H9 (cell line): ENCODE measurements around the gene LPAR1. TPM values are rescaled to one million over a fixed set of nuclear protein-coding genes. Genes with fewer than 3 reads are reported as not detected.

Experiments used
- DNase-seq: peaks from one replicate; pipeline ENCODE4 v3.0.0-alpha.2; 2017
- H2AFZ ChIP-seq: one replicate; pipeline ENCODE4 v1.6.1; 2013; ENCODE audit warnings: mild to moderate bottlenecking, low read length, control low read depth, moderate library complexity
- H2AK5ac ChIP-seq: 2 replicates; pipeline ENCODE4 v1.6.1; 2013; ENCODE audit warnings: low read length, control low read depth, mixed read lengths; ENCODE audit not compliant: insufficient read length
- H2BK120ac ChIP-seq: one replicate; pipeline ENCODE4 v1.6.1; 2013; ENCODE audit warnings: low read depth, mild to moderate bottlenecking, low read length, control low read depth, inconsistent platforms; ENCODE audit not compliant: poor library complexity, severe bottlenecking
- H2BK12ac ChIP-seq: 2 replicates; pipeline ENCODE4 v1.6.1; 2013; ENCODE audit warnings: low read length, control low read depth, mixed read lengths, low read depth; ENCODE audit not compliant: insufficient read length
- H2BK15ac ChIP-seq: 2 replicates; pipeline ENCODE4 v1.6.1; 2013; ENCODE audit warnings: low read depth, low read length, control low read depth
- H2BK20ac ChIP-seq: one replicate; pipeline ENCODE4 v1.6.1; 2013; ENCODE audit warnings: low read depth, mild to moderate bottlenecking, low read length, control low read depth, inconsistent platforms; ENCODE audit not compliant: poor library complexity, severe bottlenecking
- H2BK5ac ChIP-seq: 2 replicates; pipeline ENCODE4 v1.6.1; 2013; ENCODE audit warnings: low read length, control low read depth, mixed read lengths; ENCODE audit not compliant: insufficient read length
- H3K14ac ChIP-seq: 2 replicates; pipeline ENCODE4 v1.6.1; 2013; ENCODE audit warnings: low read length, control low read depth; ENCODE audit not compliant: insufficient read depth
- H3K18ac ChIP-seq: 2 replicates; pipeline ENCODE4 v1.6.1; 2013; ENCODE audit warnings: low read depth, mild to moderate bottlenecking, mixed read lengths, low read length, control low read depth; ENCODE audit not compliant: insufficient read length
- H3K23ac ChIP-seq: 2 replicates; pipeline ENCODE4 v1.6.1; 2013; ENCODE audit warnings: low read length, control low read depth, mixed read lengths, low read depth; ENCODE audit not compliant: insufficient read length
- H3K23me2 ChIP-seq: 2 replicates; pipeline ENCODE4 v1.6.1; 2013; ENCODE audit warnings: low read depth, mild to moderate bottlenecking, mixed read lengths, low read length, control low read depth; ENCODE audit not compliant: insufficient read length, poor library complexity, severe bottlenecking
- H3K27ac ChIP-seq: 2 replicates; pipeline ENCODE4 v1.5.1; 2013; ENCODE audit warnings: low read length, control low read depth, mixed read lengths, low read depth; ENCODE audit not compliant: insufficient read length
- H3K27me3 ChIP-seq: 2 replicates; pipeline ENCODE4 v1.6.1; 2013; ENCODE audit warnings: low read length, control low read depth, inconsistent platforms; ENCODE audit not compliant: insufficient read depth
- H3K4ac ChIP-seq: 2 replicates; pipeline ENCODE4 v1.6.1; 2013; ENCODE audit warnings: low read depth, mild to moderate bottlenecking, control low read depth, inconsistent platforms, low read length, moderate library complexity
- H3K4me1 ChIP-seq: 2 replicates; pipeline ENCODE4 v1.6.1; 2013; ENCODE audit warnings: low read length, control low read depth, inconsistent platforms; ENCODE audit not compliant: insufficient read depth
- H3K4me2 ChIP-seq: 2 replicates; pipeline ENCODE4 v1.6.1; 2013; ENCODE audit warnings: low read length, control low read depth, mixed read lengths; ENCODE audit not compliant: insufficient read length, insufficient read depth
- H3K56ac ChIP-seq: 2 replicates; pipeline ENCODE4 v1.6.1; 2013; ENCODE audit warnings: low read depth, mild to moderate bottlenecking, mixed read lengths, low read length, control low read depth; ENCODE audit not compliant: insufficient read length
- H3K79me1 ChIP-seq: 2 replicates; pipeline ENCODE4 v1.6.1; 2013; ENCODE audit warnings: low read depth, mild to moderate bottlenecking, moderate library complexity, low read length, control low read depth, inconsistent platforms; ENCODE audit not compliant: insufficient read depth, poor library complexity, severe bottlenecking
- H3K79me2 ChIP-seq: 2 replicates; pipeline ENCODE4 v1.6.1; 2013; ENCODE audit warnings: low read length, control low read depth, inconsistent platforms; ENCODE audit not compliant: insufficient read depth
- H3K9ac ChIP-seq: 2 replicates; pipeline ENCODE4 v1.6.1; 2013; ENCODE audit warnings: low read length, control low read depth, mixed read lengths; ENCODE audit not compliant: insufficient read length; ENCODE audit errors: extremely low read depth
- H3K9me3 ChIP-seq: one replicate; pipeline ENCODE4 v1.6.1; 2013; ENCODE audit warnings: low read depth, low read length, inconsistent platforms; ENCODE audit not compliant: control insufficient read depth
- H3T11ph ChIP-seq: one replicate; pipeline ENCODE4 v1.6.1; 2013; ENCODE audit warnings: mild to moderate bottlenecking, low read length, control low read depth, inconsistent platforms
- H4K20me1 ChIP-seq: one replicate; pipeline ENCODE4 v1.6.1; 2013; ENCODE audit not compliant: control insufficient read depth, insufficient read length, insufficient read depth
- H4K5ac ChIP-seq: 2 replicates; pipeline ENCODE4 v1.6.1; 2013; ENCODE audit warnings: low read depth, mild to moderate bottlenecking, mixed read lengths, low read length, control low read depth; ENCODE audit not compliant: insufficient read length
- H4K8ac ChIP-seq: replicated peaks from 2 replicates; pipeline ENCODE4 v1.6.1; 2013; ENCODE audit warnings: low read length, control low read depth, mixed read lengths, low read depth; ENCODE audit not compliant: insufficient read length
- H4K91ac ChIP-seq: 2 replicates; pipeline ENCODE4 v1.6.1; 2013; ENCODE audit warnings: low read depth, mild to moderate bottlenecking, moderate library complexity, mixed read lengths, low read length, control low read depth; ENCODE audit not compliant: insufficient read length
- H3K27ac Mint-ChIP-seq, 3 experiments: 2 replicates in 2 of 3; 3 replicates in 1 of 3; pipeline ENCODE4 v1.8.0; 2020 to 2021; ENCODE audit warnings: mixed read lengths in 3 of 3, mild to moderate bottlenecking in 1 of 3, moderate library complexity in 1 of 3
- H3K27me3 Mint-ChIP-seq: 2 replicates; pipeline ENCODE4 v1.8.0; 2021; ENCODE audit warnings: low read depth, mild to moderate bottlenecking, moderate library complexity, mixed read lengths
- H3K36me3 Mint-ChIP-seq, 3 experiments: 2 replicates in 2 of 3; 3 replicates in 1 of 3; pipeline ENCODE4 v1.8.0; 2020 to 2021; ENCODE audit warnings: low read depth in 3 of 3, mixed read lengths in 3 of 3; ENCODE audit not compliant: insufficient read depth in 1 of 3
- H3K4me1 Mint-ChIP-seq, 2 experiments: 2 replicates each; pipeline ENCODE4 v1.8.0; 2020; ENCODE audit warnings: mixed read lengths in 2 of 2
- H3K4me3 Mint-ChIP-seq, 2 experiments: 2 replicates in 1 of 2; 3 replicates in 1 of 2; pipeline ENCODE4 v1.8.0; 2020 to 2021; ENCODE audit warnings: mild to moderate bottlenecking in 2 of 2, mixed read lengths in 2 of 2, moderate library complexity in 1 of 2
- H3K9me3 Mint-ChIP-seq, 2 experiments: 2 replicates in 1 of 2; 3 replicates in 1 of 2; pipeline ENCODE4 v1.8.0; 2020; ENCODE audit warnings: mild to moderate bottlenecking in 2 of 2, mixed read lengths in 2 of 2, moderate library complexity in 1 of 2
- CTCF ChIP-seq: fragments of 200-600 bp; sonication (generic); conservative IDR thresholded peaks from 3 replicates; pipeline ENCODE4 v1.8.0; 2021; ENCODE audit warnings: antibody characterized with exemption, mild to moderate bottlenecking
- WGBS: extraction: QIAGEN DNeasy Blood & Tissue Kit; methylation state at CpG from one replicate; pipeline ENCODE4 v1.1.7; 2013; ENCODE audit warnings: missing lambda C conversion rate, low lambda C conversion rate, mixed read lengths; ENCODE audit not compliant: insufficient read length; ENCODE audit errors: extremely low coverage; 5-methylcytosine and 5-hydroxymethylcytosine counted together
- total RNA-seq: library from RNA; stranded (reverse); gene quantifications from 2 replicates; pipeline ENCODE4 v1.2.1, GENCODE V29; 2021

LPAR1 gene
- total RNA-seq, 1 experiment from 2014 or later, result 1.3 TPM

DNA sequence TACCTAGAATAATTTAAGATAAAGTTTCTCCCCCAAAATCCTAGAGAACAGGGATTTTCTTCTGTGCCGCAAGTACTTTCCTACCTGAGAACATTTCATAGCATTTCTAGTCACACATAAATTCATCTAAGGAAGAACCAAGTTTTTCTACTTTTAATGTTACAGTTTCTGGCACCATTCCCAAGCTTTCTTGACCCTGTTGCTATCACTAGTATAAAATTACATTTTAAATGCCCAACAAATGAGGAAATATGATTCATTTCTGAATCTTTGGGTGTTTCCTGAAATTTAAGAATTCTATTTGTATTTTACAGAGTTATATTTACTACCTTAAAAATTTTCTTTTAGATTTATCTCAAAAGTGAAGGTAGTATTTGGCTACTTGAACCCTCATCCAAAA, 137.8 kb downstream of the LPAR1 start:
- H3K23me2 ChIP-seq, result no peaks in the 10 kb centered on the region
- no peak overlapping the region for H4K91ac ChIP-seq
- no peak overlapping the region for H2BK5ac ChIP-seq
- H2BK20ac ChIP-seq, result no peak overlapping the region
- no peaks in the 10 kb centered on the region for H3K4me1 ChIP-seq
- no peak overlapping the region for H4K8ac ChIP-seq
- H3T11ph ChIP-seq, result no peak overlapping the region
- H4K20me1 ChIP-seq, result no peaks in the 10 kb centered on the region
- H2BK12ac ChIP-seq, result no peak overlapping the region
- no peak overlapping the region for H2BK120ac ChIP-seq
- H4K5ac ChIP-seq, result no peak overlapping the region
- no CpG with 5 or more reads among the region's 1 CpG for WGBS
- no peak overlapping the region for H2AFZ ChIP-seq
- Mint-ChIP-seq H3K4me1 (no peaks in the 10 kb centered on the region), H3K36me3 (peaks cover 6 to 25% (median 17%) of the 10 kb centered on the region in 3 experiments), H3K27ac (no peak overlapping the region), H3K4me3 (no peak overlapping the region), H3K27me3 (no peaks in the 10 kb centered on the region), H3K9me3 (peaks cover 9 to 25% of the 10 kb centered on the region in 2 experiments)
- H3K9ac ChIP-seq, result no peak overlapping the region
- H3K79me2 ChIP-seq, result no peaks in the 10 kb centered on the region
- H3K18ac ChIP-seq, result no peak overlapping the region
- no peaks in the 10 kb centered on the region for H3K9me3 ChIP-seq
- no peak overlapping the region for H3K14ac ChIP-seq
- no peak overlapping the region for H2BK15ac ChIP-seq
- no peaks in the 10 kb centered on the region for H3K79me1 ChIP-seq
- H3K4ac ChIP-seq, result no peak overlapping the region
- H2AK5ac ChIP-seq, result no peak overlapping the region
- H3K27me3 ChIP-seq, result no peaks in the 10 kb centered on the region
- H3K23ac ChIP-seq, result no peak overlapping the region
- no peak overlapping the region for H3K27ac ChIP-seq
- no peak for DNase-seq
- H3K56ac ChIP-seq, result no peak overlapping the region
- TF ChIP-seq CTCF, result no peak
- no peak overlapping the region for H3K4me2 ChIP-seq
